Measurements from ENCODE around the gene RPL29.

Gene RPL29

DNA sequence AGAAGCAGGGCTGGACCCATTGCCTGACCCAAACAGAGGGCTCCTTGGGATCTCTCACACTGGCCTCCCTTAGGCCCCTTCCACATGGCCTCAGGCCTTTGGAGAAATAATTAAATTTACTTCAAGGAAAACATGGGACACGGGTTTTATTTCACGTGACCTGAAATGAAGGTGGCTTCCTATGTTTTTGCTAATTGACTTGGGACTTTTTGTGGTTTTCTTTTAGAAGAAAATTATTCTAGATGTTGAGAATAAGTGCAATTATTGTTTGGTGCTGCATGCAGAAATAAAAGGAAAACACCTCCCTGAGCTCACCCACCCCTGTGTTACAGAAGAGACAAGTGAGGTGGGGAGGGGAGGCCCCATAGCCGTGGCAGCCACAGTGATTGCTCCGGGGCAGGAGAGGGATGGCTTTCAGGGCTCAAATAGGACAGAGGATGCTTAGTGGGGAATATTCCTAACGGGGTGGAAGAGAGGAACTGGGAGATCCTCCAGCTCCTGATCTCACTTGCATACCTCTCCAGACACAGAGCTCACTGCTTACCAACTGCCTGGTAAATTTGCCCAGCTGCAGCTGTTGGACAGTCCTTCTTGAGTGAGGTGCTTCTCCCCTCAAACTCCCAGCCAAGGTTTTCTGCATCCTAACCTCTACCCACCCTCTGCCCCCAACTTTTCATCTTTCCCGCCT lies 29.2 kb upstream of the RPL29 start:
- no peak for DNase-seq

DNA sequence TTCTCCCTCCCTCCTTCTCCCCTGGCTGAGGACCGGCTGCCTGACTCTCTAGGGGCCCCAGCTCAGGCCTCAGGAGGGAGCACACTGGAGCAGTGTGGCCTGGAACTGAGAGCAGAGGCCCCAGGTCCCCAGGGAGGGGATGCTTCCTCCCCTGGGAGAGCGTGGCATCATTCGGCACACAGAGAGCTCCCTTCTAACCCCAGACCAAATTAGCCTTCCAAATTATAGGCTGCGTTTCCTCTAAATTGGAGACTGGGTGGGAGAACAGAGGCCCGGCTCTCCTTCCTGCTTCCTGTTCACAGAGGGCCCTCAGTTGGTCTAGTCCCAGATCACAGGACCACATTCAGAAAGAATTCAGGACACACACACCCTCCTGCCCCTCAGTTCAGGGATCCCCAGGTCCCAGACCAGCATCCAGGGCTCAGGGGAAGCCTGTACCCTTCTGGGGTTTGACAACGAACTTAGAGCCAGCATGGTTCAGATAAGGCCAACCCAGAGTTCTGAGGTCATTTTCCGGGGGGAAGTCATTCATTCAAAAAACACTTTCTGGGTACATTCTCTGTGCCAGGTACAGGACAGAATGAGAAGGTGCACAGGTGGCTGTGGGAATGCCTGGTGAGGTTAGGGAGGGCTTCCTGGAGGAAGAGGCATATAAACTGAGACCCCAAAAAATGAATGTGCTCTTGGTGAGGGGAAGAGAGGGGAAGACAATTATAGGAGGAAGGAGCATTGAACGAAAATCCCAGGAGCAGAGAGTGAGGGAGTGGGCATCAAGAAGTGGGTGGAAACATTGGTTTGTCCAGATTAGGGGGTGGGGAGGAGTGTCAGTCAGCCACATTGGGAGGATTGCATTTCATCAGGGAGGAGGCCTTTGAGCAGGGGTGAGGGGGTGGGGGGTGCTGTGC lies 28.4 kb upstream of the RPL29 start:
- no peak for DNase-seq

DNA sequence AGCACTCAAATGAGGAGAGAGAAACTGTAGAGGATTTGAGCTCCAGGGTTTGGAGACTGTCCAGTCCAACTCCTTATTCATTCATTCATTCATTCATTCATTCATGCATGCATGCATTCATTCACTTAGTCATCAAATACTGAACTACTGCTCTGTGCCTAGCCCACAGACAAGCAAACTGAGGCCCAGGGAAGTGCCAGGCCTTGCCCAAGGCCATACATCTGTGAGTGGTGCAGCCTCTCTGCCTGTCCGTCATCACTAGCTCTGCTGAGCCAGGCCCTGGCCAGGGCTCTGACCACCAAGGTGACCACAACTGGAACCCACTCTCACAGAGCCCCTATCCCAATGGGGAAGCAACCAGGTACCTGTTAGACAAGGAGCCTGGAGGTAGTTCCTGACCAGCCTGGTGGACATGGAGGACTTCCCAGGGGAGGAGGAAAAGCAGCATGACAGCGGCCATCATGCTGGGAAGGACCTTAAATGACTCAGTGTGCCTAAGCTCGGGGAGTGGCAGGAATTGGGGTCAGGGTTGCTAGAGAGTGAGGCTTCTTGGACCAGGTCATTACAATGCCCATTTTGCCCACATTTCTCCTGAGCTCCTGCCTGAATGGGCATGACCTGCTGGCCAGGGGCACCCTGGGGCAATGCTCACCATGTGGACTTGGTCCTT lies 27.5 kb upstream of the RPL29 start:
- no peak for DNase-seq

DNA sequence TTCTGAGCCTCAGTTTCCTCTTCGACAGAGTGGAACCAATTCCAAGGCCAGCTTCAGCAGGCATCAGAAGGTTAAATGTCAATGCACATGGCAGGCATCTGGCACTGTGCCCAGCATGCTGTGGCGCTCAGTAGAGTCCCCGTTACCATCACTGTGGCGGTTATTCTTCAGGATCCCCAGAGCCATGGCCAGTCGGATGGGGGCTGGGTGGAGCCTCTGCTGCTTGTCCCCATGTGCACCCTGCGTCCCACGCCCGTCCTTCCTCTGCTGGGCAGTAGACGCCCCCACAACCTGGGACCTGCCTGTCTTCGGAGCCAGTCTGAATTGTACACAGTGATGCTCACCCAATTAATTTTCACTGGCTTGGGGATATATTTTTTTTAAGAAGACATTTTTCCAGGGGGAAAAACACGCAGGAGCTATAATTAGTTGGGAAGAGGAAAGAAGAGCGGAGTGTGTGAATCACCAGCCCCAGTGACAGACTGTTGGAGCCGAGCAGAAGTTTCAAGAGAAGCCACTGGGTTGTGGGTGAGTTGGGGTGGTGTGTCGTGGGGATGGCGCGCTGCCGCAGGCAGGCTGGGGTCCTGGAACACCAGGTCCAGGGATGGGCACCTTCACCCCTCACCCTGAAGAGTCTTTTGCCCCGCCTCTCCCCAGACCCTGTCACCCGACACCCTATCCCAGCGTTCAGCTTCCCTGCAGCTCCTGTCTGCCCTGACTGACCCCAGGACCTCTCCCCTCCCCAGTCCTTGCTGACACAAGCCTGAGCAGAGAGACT lies 26.8 kb upstream of the RPL29 start:
- DNase-seq: no peak

DNA sequence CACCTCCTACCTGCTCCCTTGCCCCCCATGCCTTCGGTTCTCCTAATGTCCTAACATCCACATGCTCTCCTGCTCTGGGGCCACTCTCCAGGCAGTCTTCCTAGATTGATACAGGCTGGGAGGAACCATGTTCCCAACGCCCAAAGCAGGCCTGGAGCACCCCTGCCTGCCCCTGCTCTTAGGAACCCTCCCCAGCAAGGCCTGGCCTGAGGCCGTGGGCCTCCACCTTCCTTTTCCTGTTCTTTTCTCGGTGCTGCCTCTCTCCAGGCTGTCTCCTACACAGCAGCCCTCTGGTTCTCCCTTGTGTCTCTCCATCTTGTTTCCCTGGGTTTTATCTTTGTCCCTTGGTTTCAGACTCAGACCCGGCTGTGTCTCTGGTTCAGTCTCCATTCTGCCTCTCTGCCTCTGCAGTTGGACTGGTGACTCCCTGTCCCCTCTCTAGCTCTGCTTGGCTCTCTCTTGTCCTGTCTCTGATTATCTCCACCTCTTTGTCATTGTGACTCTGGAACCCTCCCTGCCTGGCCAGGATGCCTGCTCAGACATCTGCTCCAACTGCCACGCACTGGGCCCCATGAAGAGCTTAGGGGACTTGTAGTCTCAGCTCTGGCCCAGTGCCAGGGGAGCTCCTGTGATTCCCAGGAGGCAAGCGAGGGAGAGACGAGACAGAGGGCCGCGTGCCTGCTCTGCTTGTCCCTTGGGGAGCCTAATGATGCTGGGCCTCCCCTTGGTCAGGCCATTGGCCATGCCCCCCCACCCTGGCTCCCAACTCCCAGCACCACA lies 26.0 kb upstream of the RPL29 start:
- DNase-seq: no peak

DNA sequence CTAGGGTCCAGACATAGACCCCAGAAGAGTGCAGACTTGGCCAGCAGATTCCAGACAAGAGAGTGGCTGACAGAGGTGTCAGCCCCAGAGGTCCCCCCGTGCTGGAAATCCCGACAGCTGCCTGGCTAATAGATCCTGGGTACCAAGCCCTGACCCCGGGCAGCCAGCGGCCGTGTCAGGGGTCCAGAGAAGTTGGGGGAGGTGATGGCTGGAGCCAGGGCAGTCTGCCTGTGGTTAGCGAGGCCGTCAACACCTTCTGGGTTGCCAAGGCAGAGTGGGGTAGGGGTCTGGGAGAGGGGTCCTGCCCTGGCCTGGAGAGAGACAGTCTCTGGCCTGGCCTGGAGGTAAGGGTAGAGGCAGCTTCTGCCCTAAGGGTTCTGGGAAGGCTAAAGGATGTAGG lies 25.1 kb upstream of the RPL29 start:
- no peak for DNase-seq

DNA sequence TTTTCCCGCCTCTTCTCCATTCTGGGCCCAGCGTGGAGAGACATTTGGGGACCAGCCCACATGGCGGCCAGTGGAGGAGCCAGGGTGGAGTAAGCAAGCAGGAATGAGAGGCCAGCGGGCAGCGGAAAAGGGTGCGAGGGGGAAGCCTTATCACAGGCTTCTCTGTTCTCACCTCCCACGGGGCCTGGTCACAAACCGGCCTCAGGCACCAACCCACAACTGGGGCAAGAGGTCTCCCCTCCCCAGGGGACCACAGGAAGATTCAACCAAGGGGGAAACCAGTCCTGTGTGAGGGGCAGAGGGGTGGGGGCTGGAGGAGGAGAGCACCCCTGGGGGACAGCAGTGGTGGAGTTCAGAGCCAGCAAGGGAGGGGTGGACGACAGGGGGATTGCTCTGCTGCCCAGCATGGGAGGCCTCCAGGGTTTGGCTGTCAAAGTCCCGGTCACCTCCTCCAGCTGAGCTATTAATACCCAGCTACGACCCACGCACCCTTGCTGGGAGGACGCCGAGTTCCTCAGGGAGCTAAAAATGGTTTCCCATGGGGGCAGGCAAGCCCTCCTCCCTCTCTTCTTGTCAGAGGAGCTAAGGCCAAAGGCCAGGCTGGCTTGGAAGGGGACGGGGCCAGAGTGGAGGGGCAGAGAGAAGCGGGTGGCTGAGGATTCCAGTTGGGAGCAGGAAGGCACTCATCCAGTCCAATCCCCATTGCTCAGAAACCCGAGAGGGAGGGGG lies 23.8 kb upstream of the RPL29 start:
- DNase-seq: no peak

DNA sequence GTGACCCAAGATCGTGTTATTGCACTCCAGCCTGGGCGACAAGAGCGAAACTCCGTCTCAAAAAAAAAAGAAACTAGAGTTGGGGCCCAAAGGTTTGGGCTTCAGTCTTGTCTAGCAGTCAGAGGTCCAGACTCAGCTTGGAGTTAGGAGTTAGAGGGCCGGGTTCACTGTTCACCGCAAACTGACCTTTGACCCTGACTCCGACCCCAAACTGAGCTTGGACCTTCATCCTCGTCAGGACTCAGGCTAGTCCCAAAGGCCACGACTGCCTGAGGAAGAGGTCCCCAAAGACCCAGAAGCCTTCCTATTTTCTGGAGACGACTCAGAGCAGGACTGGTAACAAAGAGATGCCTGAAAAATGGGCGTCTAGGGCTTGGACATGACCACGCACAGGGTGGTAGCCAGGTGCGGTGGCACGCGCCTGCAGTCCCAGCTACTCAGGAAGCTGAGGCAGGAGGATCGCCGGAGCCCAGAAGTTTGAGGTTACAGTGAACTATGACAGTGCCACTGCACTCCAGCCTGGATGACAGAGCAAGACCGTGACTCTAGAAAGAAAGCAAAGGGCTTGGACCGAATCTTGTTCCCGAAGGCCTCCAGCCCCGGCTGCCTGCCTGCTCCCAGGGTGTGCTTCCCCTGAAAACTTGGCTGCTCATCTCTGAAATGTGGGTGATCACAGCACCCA lies 22.8 kb upstream of the RPL29 start:
- DNase-seq: no peak

DNA sequence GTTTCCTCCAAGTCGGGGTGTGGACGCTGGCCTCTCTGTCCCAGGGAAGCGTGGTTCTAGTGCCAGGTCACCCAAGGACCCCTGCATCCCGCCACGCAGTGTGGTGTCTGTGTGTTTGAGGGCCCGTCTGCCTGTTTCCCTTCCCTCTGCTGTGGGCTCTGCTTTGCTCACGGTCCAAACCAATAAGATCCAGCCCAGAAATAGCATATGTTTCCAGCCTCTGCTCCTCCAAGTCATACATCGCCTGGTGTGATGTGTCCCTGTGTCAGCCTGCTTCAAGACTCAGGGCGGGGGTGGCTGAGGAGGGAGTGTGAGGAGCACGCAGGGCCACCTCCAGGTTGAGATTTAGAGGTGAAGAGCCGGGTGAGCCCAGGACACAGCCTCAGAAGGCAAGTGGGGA lies 21.9 kb upstream of the RPL29 start:
- DNase-seq: no peak

DNA sequence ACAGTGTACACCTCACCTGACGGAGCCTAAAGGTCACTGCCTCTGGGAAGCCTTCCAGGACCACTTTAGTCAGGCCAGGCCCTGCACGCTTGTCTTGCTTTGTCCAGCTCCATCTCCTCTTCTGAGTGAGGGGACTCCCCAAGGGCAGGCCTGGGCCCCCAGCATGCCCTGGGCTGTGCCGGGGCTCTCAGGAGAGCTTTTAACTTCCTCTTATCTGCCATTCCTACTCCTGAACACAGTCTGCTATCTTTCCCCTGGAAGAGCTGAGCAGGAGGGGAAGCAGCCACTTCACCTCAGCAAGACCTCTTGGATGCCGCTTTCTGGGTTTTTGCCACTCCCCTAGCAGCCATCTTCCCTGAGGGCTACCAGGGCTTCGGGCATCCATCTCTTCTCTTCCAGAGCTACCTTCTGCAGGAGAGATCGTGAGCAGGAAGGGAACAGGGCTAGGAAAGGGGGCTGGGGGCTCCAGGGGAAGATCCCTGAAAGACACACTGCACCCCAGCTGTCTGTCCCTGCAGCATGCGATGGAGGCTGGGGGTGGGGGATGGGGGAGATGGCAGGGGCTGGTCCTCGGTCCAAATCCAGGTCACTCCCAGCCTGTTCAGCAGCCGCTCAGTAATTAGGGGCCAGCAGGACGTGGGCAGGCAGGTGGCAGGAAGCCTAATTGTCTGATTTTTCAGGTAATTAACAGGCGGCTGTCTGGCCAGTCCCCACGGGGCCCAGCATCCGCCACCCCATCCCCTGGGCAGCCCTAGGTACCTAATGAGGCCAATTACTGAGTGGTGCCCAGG lies 19.9 kb upstream of the RPL29 start:
- DNase-seq: no peak

DNA sequence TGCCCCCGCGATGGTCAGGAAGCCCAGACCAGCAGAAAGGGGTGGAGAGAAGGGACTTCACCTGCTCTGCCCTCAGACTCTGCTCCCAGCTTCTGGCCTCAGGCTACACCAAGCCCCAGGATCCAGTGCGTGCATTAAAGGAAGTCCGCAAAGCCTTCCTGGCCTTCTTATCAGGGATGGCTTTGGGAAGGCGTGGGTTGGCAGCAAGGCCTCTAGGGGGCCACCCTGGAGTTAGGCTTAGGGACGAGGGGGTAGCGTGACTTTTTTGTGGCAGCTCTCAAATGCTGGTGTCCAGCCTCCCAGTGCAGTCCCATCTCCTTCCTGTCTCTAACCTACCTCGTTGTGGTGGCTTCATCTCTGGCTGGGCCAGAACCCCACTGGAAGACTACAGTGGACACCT lies 18.9 kb upstream of the RPL29 start:
- no peak for DNase-seq

DNA sequence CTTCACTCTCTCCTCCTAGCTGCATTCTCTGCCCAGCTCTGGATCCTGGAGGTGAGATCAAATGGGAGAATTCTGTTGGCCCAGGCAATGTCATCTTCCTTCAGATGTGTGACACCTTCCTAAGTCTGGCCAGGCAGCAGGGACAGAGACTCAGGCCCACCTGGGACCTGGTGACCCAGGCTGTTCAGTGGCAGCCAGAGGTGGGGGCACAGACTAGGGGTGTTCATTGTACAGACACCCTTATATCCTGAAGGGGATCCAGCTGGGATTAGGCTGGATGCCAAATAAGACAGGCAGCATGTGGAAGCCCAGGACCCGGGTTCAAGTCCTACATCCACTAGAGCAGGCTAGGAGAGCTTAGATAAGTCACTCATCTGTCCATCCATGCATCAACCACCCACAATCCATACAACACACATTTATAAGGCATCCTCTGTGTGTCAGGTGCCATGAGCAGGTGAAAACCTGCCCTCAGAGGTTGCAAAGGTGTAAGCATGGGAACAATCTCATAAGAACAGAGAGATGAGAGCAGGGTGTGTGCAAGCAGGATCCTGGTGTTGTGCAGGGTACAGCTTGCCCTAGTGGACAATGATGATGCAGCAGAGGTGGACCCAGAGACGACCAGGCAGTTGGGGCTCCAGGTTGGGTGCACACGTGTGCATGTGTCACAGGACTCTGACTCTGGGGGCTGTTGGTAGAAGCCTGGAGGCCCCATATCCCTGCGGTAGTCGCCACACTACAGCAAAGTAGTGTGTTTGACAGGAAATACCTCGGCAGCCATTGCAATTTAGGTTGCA lies 18.3 kb upstream of the RPL29 start:
- DNase-seq: no peak

DNA sequence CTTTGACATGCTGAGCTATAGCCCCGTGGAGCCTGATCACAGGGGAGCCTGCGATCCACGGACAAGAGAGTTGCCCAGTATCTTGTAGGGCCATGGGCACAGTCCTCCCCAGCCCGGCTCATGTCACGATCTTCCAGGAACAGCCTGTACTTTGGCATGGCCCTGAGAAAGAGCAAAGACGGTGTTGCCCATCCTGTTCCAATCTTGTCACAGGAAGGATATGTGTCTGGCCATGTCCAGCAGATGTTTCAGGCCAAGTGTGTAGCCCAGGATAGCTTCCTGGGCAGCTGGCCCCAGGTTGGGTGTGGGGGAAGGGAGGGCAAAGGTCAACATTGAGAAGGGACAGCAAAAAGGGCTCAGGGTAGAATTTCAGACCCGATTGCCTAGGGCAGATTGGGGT lies 17.0 kb upstream of the RPL29 start:
- no peak for DNase-seq

DNA sequence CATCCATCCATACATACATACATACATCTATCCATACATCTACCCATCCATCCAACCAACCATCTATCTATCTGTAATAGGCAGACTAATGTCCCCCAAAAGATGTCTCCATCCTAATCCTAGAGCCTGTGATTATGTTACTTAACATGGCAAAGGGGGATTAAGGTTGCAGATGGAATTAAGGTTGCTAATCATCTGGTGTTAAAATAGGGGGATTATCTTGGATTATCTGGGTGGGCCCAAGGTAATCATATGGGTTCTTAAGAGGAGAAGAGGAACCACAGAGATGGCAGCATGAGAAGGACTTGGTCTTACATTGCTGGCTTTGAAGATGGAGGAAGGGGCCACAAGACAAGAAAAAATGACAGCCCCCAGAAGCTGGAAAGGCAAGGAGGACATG lies 14.7 kb upstream of the RPL29 start:
- no peak for DNase-seq

DNA sequence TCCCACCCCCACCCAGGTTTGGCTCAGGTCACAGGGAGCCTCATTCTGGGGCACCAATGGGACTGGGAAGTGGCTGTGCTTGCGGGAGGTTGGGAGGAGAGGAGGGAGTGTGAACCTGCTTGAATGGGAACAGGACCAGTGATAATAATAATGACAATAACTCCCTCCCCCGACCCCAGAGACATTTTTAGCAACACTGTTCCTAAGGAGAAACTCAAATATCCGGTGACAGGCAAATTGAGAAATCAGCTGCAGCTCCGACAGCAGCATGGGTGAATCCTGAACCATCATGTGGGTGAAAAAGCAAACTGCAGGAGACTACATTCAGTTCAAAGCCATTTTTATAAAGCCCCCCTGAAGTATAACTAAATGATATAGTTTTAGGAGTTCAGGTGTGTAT lies 11.6 kb upstream of the RPL29 start:
- no peak for DNase-seq

DNA sequence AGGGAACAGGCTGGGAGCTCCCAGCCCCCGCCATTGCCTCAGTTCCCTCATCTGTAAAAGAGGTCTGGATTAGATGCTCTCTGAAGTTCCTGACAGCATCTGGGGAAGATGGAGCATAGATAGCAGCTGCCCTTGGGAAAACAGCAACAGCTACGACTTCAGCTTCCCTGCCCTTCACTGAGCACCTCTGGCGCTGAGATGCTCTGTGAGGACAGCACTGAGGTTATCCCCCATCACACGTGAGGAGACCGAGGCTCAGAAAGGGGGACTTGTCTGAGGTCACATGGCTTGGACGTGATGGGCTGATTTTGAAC lies 11.1 kb upstream of the RPL29 start:
- no peak for DNase-seq

DNA sequence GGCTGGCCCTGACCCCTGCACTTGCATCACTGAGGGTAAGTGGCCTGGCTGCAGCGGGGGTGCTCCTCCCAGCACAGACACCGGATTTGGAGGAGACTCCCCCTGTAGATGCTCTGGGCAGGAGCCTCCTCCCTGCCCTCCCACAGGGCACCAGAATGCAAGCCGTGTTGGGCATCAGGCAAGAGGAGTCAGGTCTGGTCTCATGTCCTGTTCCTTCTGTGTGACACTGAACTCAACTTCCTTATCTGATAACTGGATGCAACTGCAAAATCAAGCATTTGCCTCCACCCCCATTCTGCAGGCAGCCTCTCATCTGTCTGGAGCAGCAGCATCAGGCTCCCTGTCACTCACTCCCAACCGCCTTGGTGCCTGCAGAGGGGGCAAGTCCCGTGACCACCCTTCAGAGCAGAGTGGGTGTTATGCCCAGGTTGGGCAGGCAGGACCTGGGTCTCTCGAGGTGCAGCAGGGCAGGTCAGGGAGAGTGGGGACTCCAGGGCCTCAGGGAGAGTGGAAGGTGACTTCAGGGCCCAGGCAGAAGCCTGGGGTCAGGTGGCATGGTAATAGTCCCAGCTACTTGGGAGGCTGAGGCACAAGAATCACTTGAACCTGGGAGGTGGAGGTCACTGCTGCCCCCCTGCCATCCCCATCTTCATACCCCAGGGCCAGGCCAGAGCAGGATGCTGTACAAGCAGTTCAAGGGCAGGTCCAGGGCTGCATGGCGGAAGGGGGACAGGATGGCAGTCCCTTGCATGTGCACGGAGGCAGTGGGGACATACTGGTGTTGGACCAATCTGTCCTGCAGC lies 10.5 kb upstream of the RPL29 start:
- no peak for DNase-seq

DNA sequence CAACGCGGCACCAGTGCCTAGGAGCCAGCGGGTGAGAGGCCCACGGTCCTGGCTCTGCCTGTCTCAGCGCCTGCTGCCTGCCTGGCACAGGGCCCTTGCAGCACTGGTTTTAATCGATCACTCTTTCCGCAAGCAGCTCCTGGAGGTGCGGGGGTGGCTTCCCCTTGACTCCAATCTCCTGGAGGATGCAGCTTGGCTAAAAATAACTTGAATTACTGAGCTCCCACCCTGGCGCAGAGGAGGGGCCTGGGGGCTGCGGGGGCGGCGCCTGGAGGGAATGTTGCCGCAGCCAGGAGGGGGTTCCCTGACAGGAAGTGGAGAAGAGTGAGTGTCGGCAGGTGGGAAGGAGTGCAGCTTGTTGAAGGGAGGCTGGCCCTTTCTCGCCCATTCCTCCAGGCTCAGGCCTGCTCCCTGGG lies 9.9 kb upstream of the RPL29 start:
- DNase-seq: no peak
